Measurements from ENCODE around the gene CAPN13.

- TF ChIP-seq, protein P1, sequence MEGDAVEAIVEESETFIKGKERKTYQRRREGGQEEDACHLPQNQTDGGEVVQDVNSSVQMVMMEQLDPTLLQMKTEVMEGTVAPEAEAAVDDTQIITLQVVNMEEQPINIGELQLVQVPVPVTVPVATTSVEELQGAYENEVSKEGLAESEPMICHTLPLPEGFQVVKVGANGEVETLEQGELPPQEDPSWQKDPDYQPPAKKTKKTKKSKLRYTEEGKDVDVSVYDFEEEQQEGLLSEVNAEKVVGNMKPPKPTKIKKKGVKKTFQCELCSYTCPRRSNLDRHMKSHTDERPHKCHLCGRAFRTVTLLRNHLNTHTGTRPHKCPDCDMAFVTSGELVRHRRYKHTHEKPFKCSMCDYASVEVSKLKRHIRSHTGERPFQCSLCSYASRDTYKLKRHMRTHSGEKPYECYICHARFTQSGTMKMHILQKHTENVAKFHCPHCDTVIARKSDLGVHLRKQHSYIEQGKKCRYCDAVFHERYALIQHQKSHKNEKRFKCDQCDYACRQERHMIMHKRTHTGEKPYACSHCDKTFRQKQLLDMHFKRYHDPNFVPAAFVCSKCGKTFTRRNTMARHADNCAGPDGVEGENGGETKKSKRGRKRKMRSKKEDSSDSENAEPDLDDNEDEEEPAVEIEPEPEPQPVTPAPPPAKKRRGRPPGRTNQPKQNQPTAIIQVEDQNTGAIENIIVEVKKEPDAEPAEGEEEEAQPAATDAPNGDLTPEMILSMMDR (IDR thresholded peaks at IDR 0.05), result no peak
- TF ChIP-seq POLR2AphosphoS5 (IDR thresholded peaks at IDR 0.05) (no peak), POLR2A (IDR thresholded peaks at IDR 0.05) (no peak)
Observed at GRCh38 chr2:30765876-30766470, 41.3 kb downstream of the CAPN13 start.

All from upper lobe of left lung (tissue), 4 donors.